Measurements from ENCODE around the gene CDH23.

DNA sequence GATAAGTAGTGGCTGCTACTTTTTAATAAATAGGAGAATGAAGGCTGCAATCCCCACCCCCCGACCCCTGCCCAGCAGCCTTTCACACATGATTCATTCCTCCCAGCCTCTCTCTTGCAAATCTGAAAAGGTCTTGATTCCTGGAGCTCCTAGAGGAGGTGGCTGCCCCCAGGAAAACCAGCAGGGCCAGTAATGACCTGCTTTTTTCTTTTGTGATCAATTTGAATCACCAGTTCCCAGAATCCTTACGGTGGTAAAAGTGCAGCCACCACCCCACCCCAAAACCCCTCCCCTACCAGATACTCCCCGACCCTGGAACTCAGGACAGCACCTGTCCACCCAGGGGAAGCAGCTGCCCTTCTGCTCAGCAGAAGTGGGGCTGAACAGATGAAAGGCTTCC is 213.9 kb downstream of the CDH23 start:
- TF ChIP-seq YY1 (IDR thresholded peaks at IDR 0.05; ENCODE audit: insufficient read depth, insufficient read length), result no peak
- no peak for TF ChIP-seq ZNF274 (IDR thresholded peaks at IDR 0.05; ENCODE audit: low read depth, low read length)

All from NT2/D1 (cell line).